ELF-1 (cell line): ENCODE data around the gene PLEKHF1.
"Not testable (repeated sequence)": the region's sequence is repeated elsewhere in the genome, so short reads cannot be mapped to it uniquely, and the experiment has no call there.

Experiments
- DNase-seq: peaks from one replicate; pipeline ENCODE4 v3.0.0-alpha.2; 2016; ENCODE audit warnings: low read depth, low spot score

Gene PLEKHF1

GRCh38 chr19:29665215-29665825 is at the start of gene PLEKHF1:
Gene PLEKHF1, plus strand, starts transcription at chr19:29665461. Its CDS starts 8,379 bp downstream, at chr19:29673840.
- DNase-seq, result peak; percentile 86

- DNase-seq, result no peak
Measured at GRCh38 chr19:29615891-29616425, 49.3 kb upstream of the PLEKHF1 start.

- no peak for DNase-seq
Measured at GRCh38 chr19:29616541-29616940, 48.7 kb upstream of the PLEKHF1 start.

GRCh38 chr19:29617366-29618266 is 47.6 kb upstream of the PLEKHF1 start:
- DNase-seq, result no peak

- DNase-seq, result no peak
Measured at GRCh38 chr19:29618434-29618833, 46.8 kb upstream of the PLEKHF1 start.

- no peak for DNase-seq
Measured at GRCh38 chr19:29618871-29619270, 46.4 kb upstream of the PLEKHF1 start.

- DNase-seq, result no peak
Measured at GRCh38 chr19:29620931-29621351, 44.3 kb upstream of the PLEKHF1 start.

- peak; percentile 78 for DNase-seq
Measured at GRCh38 chr19:29622166-29623070, 42.8 kb upstream of the PLEKHF1 start.

- no peak for DNase-seq
Measured at GRCh38 chr19:29623726-29624488, 41.4 kb upstream of the PLEKHF1 start.

- DNase-seq, result no peak
Measured at GRCh38 chr19:29624489-29625185, 40.6 kb upstream of the PLEKHF1 start.

- no peak for DNase-seq
Measured at GRCh38 chr19:29625186-29625651, 40.0 kb upstream of the PLEKHF1 start.

- no peak for DNase-seq
Measured at GRCh38 chr19:29626386-29626785, 38.9 kb upstream of the PLEKHF1 start.

GRCh38 chr19:29626832-29627231 is 38.4 kb upstream of the PLEKHF1 start:
- DNase-seq, result not testable (repeated sequence)

GRCh38 chr19:29628661-29629385 is 36.4 kb upstream of the PLEKHF1 start:
- DNase-seq, result no peak

GRCh38 chr19:29629836-29630534 is 35.3 kb upstream of the PLEKHF1 start:
- DNase-seq, result no peak

GRCh38 chr19:29630655-29631054 is 34.6 kb upstream of the PLEKHF1 start:
- DNase-seq, result peak; percentile 77

GRCh38 chr19:29631450-29631849 is 33.8 kb upstream of the PLEKHF1 start:
- DNase-seq, result no peak

GRCh38 chr19:29634002-29634401 is 31.3 kb upstream of the PLEKHF1 start:
- DNase-seq, result no peak
